Measurements from ENCODE around the gene COL4A2.
A peak's percentile ranks its signal among the peaks of the same experiment; 100 is the strongest.

COL4A2 gene

GRCh38 chr13:110345701-110346100 is 38.6 kb downstream of the COL4A2 start:
- no peak overlapping the region for H3K4me3 ChIP-seq (ENCODE audit: control insufficient read depth, low read depth, low read length)
- DNase-seq (ENCODE audit: low read depth): no peak
- TF ChIP-seq CTCF (conservative IDR thresholded peaks at IDR 0.05; ENCODE audit: control insufficient read depth, insufficient read depth, low read depth, low read length): no peak

GRCh38 chr13:110346661-110347067 is 39.6 kb downstream of the COL4A2 start:
- no peak for TF ChIP-seq CTCF (conservative IDR thresholded peaks at IDR 0.05; ENCODE audit: control insufficient read depth, insufficient read depth, low read depth, low read length)
- no peak overlapping the region for H3K4me3 ChIP-seq (ENCODE audit: control insufficient read depth, low read depth, low read length)
- no peak for DNase-seq (ENCODE audit: low read depth)

- H3K4me3 ChIP-seq (ENCODE audit: control insufficient read depth, low read depth, low read length): no peak overlapping the region
- no peak for DNase-seq (ENCODE audit: low read depth)
- TF ChIP-seq CTCF (conservative IDR thresholded peaks at IDR 0.05; ENCODE audit: control insufficient read depth, insufficient read depth, low read depth, low read length): no peak
Observed at GRCh38 chr13:110347088-110347487, 40.0 kb downstream of the COL4A2 start.

GRCh38 chr13:110347535-110348308 is 40.6 kb downstream of the COL4A2 start:
- TF ChIP-seq CTCF (conservative IDR thresholded peaks at IDR 0.05; ENCODE audit: control insufficient read depth, insufficient read depth, low read depth, low read length): no peak
- H3K4me3 ChIP-seq (ENCODE audit: control insufficient read depth, low read depth, low read length): no peak overlapping the region
- DNase-seq (ENCODE audit: low read depth): peak; percentile 80

- no peak overlapping the region for H3K4me3 ChIP-seq (ENCODE audit: control insufficient read depth, low read depth, low read length)
- DNase-seq (ENCODE audit: low read depth): no peak
- TF ChIP-seq CTCF (conservative IDR thresholded peaks at IDR 0.05; ENCODE audit: control insufficient read depth, insufficient read depth, low read depth, low read length): no peak
Observed at GRCh38 chr13:110348309-110349105, 41.4 kb downstream of the COL4A2 start.

GRCh38 chr13:110349239-110349638 is 42.2 kb downstream of the COL4A2 start:
- H3K4me3 ChIP-seq (ENCODE audit: control insufficient read depth, low read depth, low read length): no peak overlapping the region
- no peak for DNase-seq (ENCODE audit: low read depth)
- no peak for TF ChIP-seq CTCF (conservative IDR thresholded peaks at IDR 0.05; ENCODE audit: control insufficient read depth, insufficient read depth, low read depth, low read length)
